GM19193 (cell line): ENCODE measurements around the gene MRPL34.
A peak's percentile ranks its signal among the peaks of the same experiment; 100 is the strongest.

Experiments used
- POLR2A ChIP-seq: IDR thresholded peaks from 4 replicates; pipeline ENCODE4 v1.6.1; 2011; ENCODE audit not compliant: insufficient read depth, insufficient read length; ENCODE audit errors: extremely low read depth

MRPL34 gene

GRCh38 chr19:17314007-17314593, 8.4 kb downstream of the MRPL34 start:
- no peak for TF ChIP-seq POLR2A

DNA sequence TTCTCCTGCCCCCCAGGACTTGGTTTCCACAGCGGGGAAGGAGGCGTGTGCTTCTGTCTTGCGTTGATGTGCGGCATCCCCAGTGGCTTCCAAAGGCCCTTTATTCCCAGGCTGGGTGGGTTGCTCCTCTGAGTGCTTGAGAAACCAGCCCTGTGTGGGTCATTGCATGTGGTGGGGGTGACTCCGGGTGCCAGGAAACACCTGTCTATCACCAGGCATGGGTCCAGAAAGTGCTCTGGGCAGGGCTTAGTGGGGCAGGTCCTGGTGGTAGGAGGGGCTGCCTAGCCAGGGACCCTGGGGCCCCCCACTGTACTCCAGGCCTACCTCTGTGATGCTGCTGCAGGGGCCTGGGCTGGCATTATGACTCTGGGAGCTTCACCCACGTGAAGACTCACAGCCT, 13.3 kb downstream of the MRPL34 start:
- no peak for TF ChIP-seq POLR2A

DNA sequence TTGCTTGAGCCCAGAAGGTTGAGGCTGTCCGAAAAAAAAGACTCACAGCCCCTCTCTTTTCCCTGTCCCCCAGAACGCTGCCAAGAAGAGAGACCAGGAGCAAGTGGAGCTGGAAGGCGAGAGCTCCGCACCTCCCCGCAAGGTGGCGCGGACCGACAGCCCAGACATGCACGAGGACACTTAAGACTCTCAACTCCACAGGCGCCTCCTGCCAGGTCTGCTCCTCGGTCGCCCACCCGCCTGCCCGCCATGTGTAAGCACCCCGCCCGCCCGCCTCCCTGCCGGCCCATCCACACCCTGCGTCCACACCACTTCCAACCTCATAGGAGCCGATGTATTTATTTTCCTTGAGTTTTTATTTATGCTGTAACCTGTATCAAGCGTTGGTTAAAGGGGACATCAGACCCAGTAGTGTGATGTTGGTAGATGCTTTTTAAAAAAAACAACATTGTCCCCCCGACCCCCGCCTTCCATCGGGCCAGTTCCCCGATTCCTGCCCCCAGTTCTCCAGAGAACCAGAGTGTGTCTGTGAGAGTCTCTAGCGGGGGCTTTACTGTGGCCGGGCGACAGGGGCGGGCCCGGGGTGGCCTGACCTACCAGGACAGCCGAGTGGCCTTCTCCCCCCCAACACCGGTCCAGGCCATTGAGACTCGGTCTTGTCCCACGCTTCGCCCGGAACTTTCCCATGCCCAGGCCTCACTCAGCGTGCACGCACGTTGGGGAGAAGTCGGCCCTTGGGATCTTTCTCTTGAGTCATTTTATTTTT, 14.0 kb downstream of the MRPL34 start:
- TF ChIP-seq POLR2A = no peak

- no peak for TF ChIP-seq POLR2A
These were observed 14.8 kb downstream of the MRPL34 start for GRCh38 chr19:17320435-17320834.

DNA sequence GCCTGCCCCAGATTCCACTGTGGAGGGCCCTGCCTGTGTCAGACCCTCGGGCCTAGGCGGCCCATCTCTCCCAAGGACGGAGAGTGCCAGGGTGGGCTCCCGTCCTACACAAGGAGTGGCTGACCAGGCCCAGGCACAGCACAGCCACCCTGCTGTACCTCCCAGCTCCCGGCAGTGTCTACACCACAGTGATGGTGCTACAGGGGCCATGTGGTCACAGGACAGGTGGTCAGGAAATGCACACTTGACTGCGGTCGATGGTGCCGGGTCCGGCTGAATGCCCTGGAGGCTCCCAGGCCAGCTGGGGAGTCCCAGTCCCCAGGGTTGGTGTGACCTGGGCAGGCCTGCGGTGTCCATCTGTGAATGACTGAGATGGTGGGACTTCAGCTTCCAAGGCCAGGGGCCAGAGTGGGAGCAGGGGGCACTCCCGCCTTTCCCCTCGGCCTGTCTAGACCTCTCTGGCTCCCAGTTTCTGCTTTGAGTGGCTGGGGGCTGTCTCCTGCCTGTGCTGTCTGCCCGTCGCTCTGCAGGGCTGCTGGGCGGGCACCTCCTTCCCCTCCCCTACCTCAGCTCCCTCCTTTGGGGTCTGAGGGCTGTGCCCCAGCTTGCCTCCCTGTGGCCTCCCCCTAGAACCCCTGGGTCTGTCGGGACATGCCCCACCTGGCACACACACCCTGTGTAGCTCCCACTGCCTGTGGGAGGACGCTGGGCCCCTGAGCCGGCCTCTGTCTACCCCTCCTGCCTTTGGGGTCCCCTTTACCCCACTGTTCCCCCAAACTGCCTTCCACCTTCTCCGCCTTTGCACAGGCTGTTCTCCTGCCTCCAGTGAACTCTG, 16.2 kb downstream of the MRPL34 start:
- peak; percentile 29 for TF ChIP-seq POLR2A

DNA sequence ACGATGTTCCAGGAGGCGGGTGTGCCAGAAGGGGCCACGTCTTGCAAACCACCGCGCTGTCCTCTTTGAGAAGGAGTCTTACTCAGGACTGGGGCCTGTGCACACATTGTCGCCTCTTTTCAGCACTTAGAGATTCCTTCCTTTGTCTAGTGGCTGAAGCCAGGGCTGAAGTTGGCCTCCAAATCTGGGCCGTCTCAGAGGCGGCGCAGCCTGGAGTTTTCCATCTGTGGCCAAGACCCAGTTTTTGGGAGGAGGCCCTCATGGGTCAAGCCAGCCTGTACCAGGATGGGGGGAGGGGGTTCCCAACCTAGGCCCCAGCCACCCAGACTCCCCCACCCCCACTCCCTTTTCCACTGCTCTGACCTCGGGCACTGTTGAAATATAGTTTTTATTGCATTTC, 17.2 kb downstream of the MRPL34 start:
- no peak for TF ChIP-seq POLR2A

DNA sequence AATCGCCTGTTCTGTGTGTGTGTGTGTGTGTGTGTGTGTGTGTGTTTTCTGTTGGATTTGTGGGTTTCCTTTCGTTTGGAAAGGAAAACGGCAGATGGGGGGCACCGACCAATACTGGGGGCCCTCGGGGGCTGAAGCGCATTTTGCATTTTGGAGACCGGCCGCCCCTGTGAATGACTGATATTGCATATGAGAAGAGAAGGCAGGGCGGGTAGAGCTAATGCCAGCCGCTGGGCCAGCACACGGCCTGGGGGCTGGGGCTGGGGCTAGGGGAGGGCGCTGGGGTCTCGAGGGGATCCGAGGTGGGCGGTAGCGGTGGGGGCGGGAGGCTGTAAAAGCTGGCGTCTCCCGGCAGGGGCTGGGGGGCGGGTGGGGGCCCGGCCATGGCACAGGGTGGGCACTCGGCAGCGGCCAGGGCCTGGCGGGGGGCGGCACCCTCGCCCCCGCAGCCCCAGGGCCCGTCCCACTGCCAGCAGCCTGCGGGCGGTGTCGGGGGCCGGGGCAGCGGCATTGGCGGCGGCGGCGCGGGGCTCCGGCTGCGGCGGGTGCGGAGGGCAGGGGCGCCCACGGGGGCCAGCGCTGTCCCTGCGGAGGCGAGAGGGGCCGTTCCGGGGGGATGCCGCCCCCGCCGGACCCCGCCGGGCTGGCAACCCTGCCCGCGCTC, 17.8 kb downstream of the MRPL34 start:
- no peak for TF ChIP-seq POLR2A

DNA sequence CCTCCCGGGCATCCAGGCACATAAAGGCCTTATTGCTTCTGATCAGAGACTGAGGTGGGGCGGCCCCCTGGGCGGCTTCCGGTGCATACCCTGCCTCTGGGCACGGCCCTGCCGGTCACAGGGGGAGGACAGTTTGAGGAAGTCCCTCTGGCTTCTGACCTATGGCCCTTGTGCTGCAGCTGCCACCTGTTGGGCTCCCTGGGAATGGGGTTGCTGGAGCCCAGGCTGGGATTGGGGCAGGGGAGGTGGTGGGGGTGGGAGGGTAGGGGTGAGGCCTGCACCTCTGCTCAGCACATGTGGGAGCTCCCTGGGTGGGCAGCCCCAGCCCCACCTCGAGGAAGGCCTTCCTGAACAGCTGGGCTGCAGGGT, 18.3 kb downstream of the MRPL34 start:
- TF ChIP-seq POLR2A = no peak

DNA sequence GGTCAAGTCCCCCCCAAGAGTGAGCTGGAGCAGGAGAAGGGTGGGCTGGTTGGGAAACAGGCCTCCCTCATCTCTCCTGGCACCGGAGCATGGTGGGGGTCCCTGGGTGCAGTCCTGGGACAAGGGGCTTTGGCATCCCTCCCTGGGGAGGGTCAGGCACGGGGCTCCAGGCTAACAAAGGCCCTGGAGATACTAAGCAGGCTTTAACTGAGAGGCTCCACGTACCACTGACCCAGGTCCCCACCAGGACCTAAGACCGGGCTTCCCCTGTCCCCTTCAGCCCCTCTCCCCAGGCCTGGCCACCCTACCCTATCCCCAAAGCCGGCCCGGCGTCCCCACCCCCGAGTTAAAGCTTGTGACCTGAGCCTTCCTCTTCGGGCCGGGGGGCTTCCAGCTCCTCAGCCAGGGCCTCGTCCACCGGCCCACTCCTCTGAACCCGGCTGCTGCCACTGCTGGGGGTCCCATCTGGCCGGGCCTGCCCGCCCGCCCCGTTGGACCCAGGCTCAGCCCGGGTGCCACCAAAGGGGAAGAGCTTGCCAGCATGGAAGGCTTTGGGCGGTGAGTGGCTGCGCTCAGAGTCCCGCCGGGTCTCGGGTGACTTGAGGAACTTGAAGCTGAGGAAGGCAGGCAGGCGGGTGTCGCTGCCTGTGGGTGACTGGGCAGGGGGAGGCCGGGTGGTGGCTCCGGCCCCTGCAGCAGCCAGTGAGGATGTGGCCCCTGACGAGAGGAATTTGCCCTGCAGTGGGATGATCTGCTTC, 18.9 kb downstream of the MRPL34 start:
- TF ChIP-seq POLR2A = no peak

DNA sequence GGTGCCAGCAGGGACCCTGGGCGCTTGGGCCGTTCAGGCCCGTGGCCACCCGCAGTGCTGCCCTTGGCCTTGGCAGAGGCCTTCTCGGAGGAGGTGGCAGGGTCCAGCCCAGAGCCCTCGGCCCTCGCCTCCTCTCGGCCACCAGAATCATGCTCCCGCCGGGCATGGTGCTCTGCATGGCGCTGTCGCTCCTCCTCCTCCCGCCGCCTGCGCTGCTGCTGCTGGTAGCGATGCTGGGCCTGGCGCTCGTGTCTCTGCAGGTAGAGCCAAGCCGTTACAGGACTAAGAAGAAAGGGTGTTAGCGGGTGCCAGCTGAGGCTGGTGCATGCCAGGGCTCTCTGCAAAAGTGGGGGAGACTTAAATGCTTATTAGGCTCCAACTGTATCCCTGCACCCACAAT, 19.5 kb downstream of the MRPL34 start:
- no peak for TF ChIP-seq POLR2A

DNA sequence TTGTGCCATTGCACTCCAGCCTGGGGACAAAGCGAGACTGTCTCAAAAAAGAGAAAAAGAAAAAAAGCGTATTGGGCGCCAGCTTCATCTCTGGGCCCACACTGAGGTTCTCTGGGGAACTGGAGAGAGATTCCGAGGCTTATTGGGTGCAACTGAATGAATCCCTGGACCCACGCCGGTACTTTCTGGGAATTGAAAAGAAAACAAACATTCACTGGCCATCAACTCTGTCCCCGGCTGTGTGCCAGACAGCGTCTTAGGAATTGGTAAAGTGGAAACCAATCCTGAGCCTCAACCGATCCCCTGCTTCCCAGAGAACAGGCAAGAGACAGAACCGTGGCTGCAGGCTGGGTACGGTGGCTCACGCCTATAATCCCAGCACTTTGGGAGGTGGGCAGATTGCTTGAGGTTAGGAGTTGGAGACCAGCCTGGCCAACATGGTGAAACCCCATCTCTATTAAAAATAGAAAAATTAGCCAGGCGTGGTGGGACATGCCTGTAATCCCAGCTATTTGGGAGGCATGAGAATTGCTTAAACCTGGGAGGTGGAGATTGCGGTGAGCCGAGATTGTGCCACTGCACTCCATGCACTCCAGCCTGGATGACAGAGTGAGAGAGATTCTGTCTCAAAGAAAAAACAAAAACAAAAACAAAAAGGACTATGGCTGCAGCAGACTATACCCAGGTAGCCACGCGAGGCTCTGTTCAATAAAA, 20.4 kb downstream of the MRPL34 start:
- no peak for TF ChIP-seq POLR2A

- no peak for TF ChIP-seq POLR2A
These were observed 20.9 kb downstream of the MRPL34 start for GRCh38 chr19:17326595-17326966.

- no peak for TF ChIP-seq POLR2A
These were observed 21.5 kb downstream of the MRPL34 start for GRCh38 chr19:17327068-17327653.
